ENCODE results near the gene UBE2Q1.
"Not testable (repeated sequence)": the region's sequence is repeated elsewhere in the genome, so short reads cannot be mapped to it uniquely, and the experiment has no call there.

UBE2Q1 gene

GRCh38 chr1:154549202-154549770 is 9.2 kb downstream of the UBE2Q1 start:
- no peak for DNase-seq

GRCh38 chr1:154548028-154548427 is 10.4 kb downstream of the UBE2Q1 start:
- no peak for DNase-seq

GRCh38 chr1:154547105-154547732 is 11.2 kb downstream of the UBE2Q1 start:
- peak; percentile 37 for DNase-seq

- peak; percentile 90 for DNase-seq
Observed at GRCh38 chr1:154546264-154547063, 12.0 kb downstream of the UBE2Q1 start.

GRCh38 chr1:154541231-154541630 is 17.2 kb downstream of the UBE2Q1 start:
- no peak for DNase-seq

- DNase-seq, result no peak
Observed at GRCh38 chr1:154539486-154540483, 18.7 kb downstream of the UBE2Q1 start.

- no peak for DNase-seq
Observed at GRCh38 chr1:154536570-154536969, 21.9 kb downstream of the UBE2Q1 start.

GRCh38 chr1:154533952-154534844 is 24.3 kb downstream of the UBE2Q1 start:
- DNase-seq, result peak; percentile 38

GRCh38 chr1:154531950-154532349 is 26.5 kb downstream of the UBE2Q1 start:
- DNase-seq, result not testable (repeated sequence)

GRCh38 chr1:154529308-154529707 is 29.2 kb downstream of the UBE2Q1 start:
- no peak for DNase-seq

GRCh38 chr1:154527192-154527591 is 31.3 kb downstream of the UBE2Q1 start:
- DNase-seq, result no peak

GRCh38 chr1:154524881-154525280 is 33.6 kb downstream of the UBE2Q1 start:
- no peak for DNase-seq

- no peak for DNase-seq
Observed at GRCh38 chr1:154521695-154522094, 36.8 kb downstream of the UBE2Q1 start.

- DNase-seq, result no peak
Observed at GRCh38 chr1:154520333-154520732, 38.1 kb downstream of the UBE2Q1 start.

GRCh38 chr1:154519591-154519991 is 38.9 kb downstream of the UBE2Q1 start:
- DNase-seq, result no peak

GRCh38 chr1:154517661-154518060 is 40.8 kb downstream of the UBE2Q1 start:
- no peak for DNase-seq

- DNase-seq, result no peak
Observed at GRCh38 chr1:154514066-154514553, 44.4 kb downstream of the UBE2Q1 start.

- no peak for DNase-seq
Observed at GRCh38 chr1:154512760-154513159, 45.7 kb downstream of the UBE2Q1 start.

GRCh38 chr1:154503898-154504297 is 54.6 kb downstream of the UBE2Q1 start:
- no peak for DNase-seq

GRCh38 chr1:154502744-154503115 is 55.7 kb downstream of the UBE2Q1 start:
- DNase-seq, result no peak

GRCh38 chr1:154502066-154502743 is 56.3 kb downstream of the UBE2Q1 start, which contains the start of the genes SHE and TDRD10:
Gene SHE (minus strand): TSS chr1:154502412. CDS start chr1:154502026, 386 bp downstream.
Gene TDRD10 (plus strand): TSS chr1:154502219. CDS start chr1:154506904, 4,685 bp downstream.
- DNase-seq, result no peak
